Measurements from ENCODE around the gene MDM1.

Gene MDM1

DNA sequence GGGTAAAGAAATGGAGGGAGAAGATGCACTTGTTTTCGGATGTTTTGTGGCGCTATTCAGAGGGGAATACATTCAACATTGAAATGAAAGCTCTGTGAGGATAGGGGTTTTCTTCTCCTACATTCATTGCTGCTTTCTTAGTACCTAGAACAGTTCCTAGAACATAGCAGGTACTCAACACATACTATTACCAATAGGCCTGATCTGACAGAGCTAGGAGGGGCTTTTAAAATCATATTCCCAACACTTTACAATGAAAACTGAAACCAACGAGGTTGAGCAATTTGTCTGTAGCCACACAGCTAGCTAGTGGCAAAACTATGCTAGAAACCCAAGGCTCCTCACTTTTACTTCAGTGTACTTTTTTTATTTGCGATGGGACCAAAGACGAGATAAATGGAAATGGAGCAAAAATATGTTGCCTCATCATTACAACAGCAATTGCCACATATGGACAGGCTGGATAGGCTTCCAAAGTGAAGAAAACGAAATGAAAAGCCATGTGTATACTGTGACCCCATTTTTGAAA lies 55.7 kb downstream of the MDM1 start:
- TF ChIP-seq, protein P1, sequence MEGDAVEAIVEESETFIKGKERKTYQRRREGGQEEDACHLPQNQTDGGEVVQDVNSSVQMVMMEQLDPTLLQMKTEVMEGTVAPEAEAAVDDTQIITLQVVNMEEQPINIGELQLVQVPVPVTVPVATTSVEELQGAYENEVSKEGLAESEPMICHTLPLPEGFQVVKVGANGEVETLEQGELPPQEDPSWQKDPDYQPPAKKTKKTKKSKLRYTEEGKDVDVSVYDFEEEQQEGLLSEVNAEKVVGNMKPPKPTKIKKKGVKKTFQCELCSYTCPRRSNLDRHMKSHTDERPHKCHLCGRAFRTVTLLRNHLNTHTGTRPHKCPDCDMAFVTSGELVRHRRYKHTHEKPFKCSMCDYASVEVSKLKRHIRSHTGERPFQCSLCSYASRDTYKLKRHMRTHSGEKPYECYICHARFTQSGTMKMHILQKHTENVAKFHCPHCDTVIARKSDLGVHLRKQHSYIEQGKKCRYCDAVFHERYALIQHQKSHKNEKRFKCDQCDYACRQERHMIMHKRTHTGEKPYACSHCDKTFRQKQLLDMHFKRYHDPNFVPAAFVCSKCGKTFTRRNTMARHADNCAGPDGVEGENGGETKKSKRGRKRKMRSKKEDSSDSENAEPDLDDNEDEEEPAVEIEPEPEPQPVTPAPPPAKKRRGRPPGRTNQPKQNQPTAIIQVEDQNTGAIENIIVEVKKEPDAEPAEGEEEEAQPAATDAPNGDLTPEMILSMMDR (IDR thresholded peaks at IDR 0.05; ENCODE audit: insufficient read depth, missing control alignments) = no peak
- DNase-seq (ENCODE audit: insufficient read length, low spot score) (no peak), FAIRE-seq (no peak)

DNA sequence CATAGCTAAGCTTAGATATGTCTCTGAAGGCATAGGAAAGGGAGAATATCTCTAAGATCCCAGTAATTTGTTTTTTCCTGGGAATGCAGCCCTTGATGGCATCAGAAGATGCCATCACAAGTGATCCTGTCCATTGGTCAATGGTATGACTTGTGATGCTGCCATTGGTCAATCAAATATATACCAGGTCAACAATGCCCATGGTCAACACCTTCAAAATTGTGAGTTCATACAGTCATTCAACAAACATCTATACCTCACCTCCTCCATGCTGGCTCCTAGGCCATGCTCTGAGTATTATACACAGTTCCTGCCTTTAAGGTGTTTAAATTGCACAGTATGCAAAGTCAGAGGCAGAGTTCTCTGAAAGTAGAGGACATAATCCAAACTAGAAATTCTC lies 59.4 kb downstream of the MDM1 start:
- DNase-seq (ENCODE audit: insufficient read length, low spot score) (no peak), FAIRE-seq (no peak)
- TF ChIP-seq, protein P1 (IDR thresholded peaks at IDR 0.05; ENCODE audit: insufficient read depth, missing control alignments) = no peak

DNA sequence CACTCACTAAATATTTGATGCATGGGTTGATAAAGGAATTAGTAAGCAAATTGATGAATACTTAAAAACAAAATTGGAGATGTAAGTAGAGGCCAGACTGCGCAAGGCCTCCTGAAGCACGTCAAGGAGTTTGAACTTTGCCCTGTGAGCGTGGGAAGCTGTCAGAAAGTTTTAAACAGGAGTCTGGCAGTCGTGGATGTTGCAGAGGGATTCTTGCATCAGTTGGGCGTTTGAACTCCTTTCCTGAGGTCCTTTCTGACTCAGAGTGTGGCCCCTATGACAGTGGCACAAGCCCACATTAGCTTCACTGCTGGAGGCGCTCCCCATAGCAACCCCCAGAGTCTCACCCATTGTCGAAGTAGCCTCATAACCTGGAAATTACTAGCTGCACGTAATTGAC lies 60.8 kb downstream of the MDM1 start:
- FAIRE-seq = no peak
- DNase-seq (ENCODE audit: insufficient read length, low spot score) = no peak
- TF ChIP-seq, protein P1 (IDR thresholded peaks at IDR 0.05; ENCODE audit: insufficient read depth, missing control alignments) = no peak

DNA sequence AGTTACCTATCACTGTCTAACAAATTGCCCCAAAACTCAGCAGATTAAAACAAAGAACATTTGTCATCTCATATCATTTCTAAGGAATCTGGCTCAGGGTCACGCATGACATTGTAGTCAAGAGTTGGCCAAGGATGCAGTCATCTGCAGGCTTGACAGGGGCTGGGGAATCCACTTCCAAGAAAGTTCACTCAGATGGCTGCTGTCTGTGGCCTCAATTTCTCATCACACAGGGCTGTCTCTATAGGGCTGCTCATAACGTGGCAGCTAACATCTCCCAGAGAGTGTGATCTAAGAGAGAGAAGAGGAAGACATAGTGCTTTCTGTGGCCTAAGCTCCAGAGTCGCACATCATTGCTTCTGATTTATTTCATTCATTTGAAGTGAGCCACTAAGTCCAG lies 61.8 kb downstream of the MDM1 start:
- TF ChIP-seq, protein P1 (IDR thresholded peaks at IDR 0.05; ENCODE audit: insufficient read depth, missing control alignments) = no peak
- FAIRE-seq (no peak), DNase-seq (ENCODE audit: insufficient read length, low spot score) (no peak)

DNA sequence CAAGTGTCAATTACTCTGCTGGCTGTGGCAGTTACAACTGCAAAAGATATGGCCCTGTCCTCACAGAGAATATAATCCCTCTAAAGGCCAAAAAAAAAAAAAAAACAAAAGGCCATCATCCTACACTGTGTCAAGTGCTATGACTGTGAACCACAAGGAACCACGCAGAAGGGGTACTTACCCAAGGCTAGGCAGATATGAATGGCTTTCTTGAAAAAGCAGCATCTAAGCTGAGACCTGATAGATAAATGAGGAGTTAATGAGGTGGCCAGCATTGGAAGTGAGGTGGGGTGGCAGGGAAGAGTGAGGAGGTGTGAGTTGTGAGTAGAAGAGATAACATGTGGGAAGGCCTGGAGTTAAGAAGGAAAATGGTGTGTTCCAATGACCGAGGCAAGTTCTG lies 62.4 kb downstream of the MDM1 start:
- TF ChIP-seq, protein P1 (IDR thresholded peaks at IDR 0.05; ENCODE audit: insufficient read depth, missing control alignments) = no peak
- DNase-seq (ENCODE audit: insufficient read length, low spot score) = no peak
- no peak for FAIRE-seq

DNA sequence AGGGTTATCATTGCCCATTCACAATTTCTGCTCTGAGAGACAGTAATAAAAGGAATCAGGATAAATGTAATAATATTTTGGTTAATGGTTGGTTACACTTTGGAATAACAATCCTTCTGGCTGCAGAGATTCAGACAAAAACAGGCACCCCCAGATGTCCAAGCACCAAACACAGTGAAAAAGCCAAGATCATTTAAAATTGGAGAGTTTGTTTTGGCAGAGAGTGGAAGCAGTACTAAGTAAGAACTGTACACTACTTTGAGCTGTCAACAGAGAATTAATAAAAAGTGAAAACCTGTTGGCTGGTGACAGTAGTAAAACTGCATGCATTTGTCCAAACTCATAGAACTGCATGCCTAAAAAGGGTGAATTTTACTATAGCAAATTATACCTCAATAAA lies 63.2 kb downstream of the MDM1 start:
- DNase-seq (ENCODE audit: insufficient read length, low spot score) (no peak), FAIRE-seq (no peak)
- TF ChIP-seq, protein P1 (IDR thresholded peaks at IDR 0.05; ENCODE audit: insufficient read depth, missing control alignments) = no peak

DNA sequence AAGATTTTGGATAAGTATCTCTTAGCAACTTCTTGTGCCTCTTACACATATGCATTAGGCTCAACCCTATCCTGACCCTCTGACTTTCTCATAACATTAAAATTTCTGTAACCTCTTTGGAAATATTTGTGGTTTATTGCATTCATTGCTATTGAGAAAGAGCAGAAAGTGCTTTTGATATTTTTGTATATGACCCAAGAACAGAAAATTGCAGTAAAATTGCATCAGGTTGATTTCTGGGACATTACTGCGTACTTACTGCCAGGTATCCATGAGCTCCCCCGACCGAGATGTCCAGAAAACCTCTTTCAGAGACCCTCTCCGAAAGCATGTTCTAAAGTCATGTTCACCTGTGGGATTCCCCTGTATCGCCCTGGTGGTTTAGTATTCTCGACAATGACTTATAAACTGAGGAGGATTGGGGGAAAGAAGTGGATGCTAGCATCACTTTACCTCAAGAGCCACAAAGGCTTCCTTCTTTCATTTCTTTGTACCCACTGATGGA lies 64.2 kb downstream of the MDM1 start:
- FAIRE-seq = no peak
- TF ChIP-seq, protein P1 (IDR thresholded peaks at IDR 0.05; ENCODE audit: insufficient read depth, missing control alignments) = no peak
- no peak for DNase-seq (ENCODE audit: insufficient read length, low spot score)

Data from D721Med (cell line).